Bladder microvascular endothelial cell (primary cell): ENCODE measurements around the gene FAM174B. TPM values are rescaled to one million over a fixed set of nuclear protein-coding genes. Genes with fewer than 3 reads are reported as not detected.

Source experiments
- total RNA-seq: library from RNA; depleted of rRNA; stranded (reverse); fragments of >200 nt; gene quantifications from 2 replicates; pipeline ENCODE4 v1.2.3, GENCODE V29; 2014

The FAM174B gene
- 5.3 and 46.7 TPM in 2 replicates for total RNA-seq

GRCh38 chr15:92655178-92655995, at the start of gene FAM174B:
Gene FAM174B, minus strand, starts transcription at chr15:92655775.

Other genes starting within 250 kb of the FAM174B start
- 37.1 and 91.8 TPM in 2 replicates for gene CHD2, start 244.5 kb upstream of the FAM174B start, total RNA-seq